Stimulated activated CD4-positive, alpha-beta T cell treated with anti-CD3 and anti-CD28 coated beads, Interleukin-12 subunit alpha, Interleukin-12 subunit beta, amount 100 ng/mL, for 48 hours (primary cell): ENCODE results near the gene STARD3NL.
"Not testable (repeated sequence)": the region's sequence is repeated elsewhere in the genome, so short reads cannot be mapped to it uniquely, and the experiment has no call there.

Source experiments
- DNase-seq, 3 donors: peaks; one replicate each; pipeline ENCODE4 v3.0.0-alpha.2; 2020; ENCODE audit warnings: low read depth in 2 of 3, low spot score in 1 of 3

Gene STARD3NL, protein sequence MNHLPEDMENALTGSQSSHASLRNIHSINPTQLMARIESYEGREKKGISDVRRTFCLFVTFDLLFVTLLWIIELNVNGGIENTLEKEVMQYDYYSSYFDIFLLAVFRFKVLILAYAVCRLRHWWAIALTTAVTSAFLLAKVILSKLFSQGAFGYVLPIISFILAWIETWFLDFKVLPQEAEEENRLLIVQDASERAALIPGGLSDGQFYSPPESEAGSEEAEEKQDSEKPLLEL

DNA sequence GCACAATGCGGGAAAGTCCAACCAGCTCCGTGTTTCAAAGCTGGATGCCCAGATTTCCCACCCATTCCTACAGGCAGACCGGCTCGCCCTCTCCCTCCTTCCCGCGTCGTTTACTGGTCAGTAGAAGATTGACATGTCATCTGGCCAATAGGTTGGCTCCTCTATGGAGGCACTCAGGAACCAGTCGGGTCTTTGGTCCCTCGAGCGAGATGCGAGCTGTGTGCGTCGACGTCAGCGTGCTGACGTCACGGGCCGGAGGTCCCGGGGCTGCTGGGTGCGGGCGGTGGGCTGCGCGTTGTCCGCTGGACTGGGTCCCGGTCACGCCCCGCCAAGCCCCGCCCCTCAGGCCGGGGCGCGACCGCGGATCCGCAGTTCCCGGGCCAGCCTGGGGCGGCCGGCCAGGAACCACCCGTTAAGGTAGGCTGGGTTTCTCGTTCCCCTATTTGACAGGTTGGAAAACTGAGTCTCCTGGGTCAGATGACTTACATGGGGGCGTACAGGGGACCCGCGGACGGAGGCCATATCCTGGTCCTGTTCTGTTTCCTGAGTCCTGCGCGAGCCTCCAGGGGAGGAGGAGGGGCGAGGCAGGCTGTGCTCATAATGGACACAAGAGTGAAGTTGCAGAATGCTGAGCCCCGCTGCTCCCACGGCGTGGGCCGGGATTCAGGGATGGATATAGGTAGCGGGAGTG, at the start of gene STARD3NL:
STARD3NL (plus strand) TSS at position 242 of the 691 bp plus-strand sequence. CDS start 29,260 bp downstream, outside the sequence.
- DNase-seq = peak; percentile 85 to 92 (median 89)

GRCh38 chr7:38129162-38129561, 48.9 kb upstream of the STARD3NL start:
- no peak for DNase-seq

DNA sequence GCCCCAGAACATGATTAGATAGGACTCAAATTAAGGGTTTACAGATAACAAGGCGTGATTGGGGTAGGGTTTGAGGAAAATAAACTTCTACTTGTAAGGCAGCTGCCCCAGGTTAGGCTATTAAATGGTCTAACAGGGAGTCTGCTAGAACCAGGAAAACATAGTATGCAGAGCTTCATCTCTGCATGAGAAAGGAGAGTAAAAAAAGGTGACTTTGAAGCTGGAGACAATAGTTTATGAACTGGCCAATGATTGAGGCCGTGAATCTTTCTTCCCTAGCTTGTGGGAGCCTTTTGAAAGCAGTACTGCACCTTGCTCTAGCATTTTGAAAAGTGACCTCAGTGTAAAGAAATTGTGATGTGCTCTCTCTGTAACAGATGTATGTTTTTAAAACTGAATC, 48.5 kb upstream of the STARD3NL start:
- DNase-seq = no peak

- no peak for DNase-seq
Measured at GRCh38 chr7:38138171-38138570, 39.9 kb upstream of the STARD3NL start.

DNA sequence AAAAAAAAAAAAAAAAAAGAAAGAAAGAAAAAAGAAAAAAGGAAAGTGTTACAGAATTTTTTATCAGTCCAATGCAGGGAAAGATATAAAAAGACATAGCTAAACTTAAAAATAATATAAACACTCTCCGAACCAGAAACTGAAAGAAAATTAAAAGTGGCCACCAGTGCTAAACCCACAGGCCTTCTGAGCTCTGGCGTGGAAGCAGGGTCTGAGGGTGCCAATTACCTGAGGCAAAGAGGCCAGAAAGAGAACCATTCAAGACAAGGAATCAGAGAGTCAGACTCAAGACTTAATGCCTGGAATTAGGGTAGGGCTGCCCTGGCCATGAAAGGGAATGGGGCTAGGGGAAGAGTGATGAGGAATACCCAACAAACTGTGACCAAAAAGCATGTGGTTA, 36.9 kb upstream of the STARD3NL start:
- no peak for DNase-seq

DNA sequence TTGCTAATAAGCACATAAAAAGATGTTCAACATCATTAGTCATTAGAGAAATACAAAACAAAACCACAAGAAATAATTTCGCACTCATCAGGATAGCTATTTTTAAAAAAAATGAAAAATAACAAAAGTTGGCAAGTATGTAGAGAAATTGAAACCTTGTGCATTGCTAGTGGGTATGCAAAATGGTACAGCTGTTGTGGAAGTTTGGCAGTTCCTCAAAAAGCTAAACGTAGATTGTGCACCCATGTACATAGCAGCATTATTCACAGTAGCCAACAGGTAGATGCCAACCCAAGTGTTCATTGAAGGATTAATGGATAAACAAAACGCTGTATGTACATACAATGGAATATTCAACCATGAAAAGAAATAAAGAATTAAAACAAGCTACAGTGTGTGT, 35.3 kb upstream of the STARD3NL start:
- no peak for DNase-seq

- DNase-seq = no peak
Measured at GRCh38 chr7:38147005-38147404, 31.0 kb upstream of the STARD3NL start.

DNA sequence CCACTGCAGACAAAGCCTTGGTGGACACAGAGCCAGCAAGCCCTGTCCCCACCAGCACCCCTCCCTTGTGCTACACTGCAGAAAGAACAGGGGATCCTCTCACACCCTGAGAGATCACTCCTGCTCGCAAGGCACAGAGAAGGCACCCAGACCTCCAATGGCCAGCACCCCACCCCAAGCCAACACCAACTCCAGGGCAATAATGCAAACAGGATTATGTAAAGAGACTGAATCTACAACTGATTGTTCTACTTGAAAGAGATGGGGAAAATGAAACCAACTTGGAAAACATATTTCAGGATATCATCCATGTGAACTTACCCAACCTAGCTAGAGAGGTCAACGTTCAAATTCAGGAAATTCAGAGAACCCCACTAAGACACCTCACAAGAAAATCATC, 26.5 kb upstream of the STARD3NL start:
- no peak for DNase-seq

- DNase-seq = no peak
Measured at GRCh38 chr7:38153515-38153914, 24.5 kb upstream of the STARD3NL start.

- no peak for DNase-seq
Measured at GRCh38 chr7:38154278-38154677, 23.8 kb upstream of the STARD3NL start.

- no peak for DNase-seq
Measured at GRCh38 chr7:38160003-38160571, 18.0 kb upstream of the STARD3NL start.

DNA sequence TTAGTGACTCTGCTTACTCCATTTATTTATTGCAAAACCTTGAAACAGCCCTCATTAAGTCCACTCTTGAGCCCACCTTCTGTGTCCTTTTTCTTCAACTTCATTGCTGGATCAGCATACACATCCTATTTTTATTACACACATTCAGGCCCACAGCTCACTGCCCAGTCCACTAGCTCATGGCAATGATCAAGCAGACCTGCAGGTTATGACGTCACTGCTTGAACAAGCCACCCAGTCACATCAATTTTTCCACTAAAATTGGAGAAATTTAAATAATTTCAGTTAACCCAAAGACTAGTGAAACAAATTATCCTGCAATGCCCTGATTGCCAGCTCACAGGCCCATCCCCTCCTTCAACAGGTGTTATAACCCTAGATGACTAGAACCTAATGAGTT, 16.0 kb upstream of the STARD3NL start:
- DNase-seq = no peak

DNA sequence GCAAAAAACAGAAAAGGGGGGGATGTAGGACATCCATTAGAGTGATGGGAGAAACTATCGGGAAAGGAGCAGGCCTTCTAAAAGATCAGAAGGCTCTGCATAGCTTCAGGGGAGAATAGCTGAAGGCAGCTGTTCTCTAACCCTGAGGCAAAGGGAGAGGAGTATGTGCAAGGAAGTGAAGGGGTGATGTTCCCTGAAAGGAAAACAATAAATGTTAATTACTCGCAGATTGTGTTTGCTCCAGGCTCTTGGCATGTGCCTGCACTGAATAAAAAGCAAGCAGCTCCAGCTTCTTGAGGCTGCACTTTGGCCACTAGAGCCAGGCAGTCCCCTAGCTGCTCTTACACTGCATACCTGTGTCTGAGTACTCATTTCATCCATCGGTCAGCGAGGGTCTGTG, 14.4 kb upstream of the STARD3NL start:
- DNase-seq = no peak

GRCh38 chr7:38168890-38169570, 9.0 kb upstream of the STARD3NL start:
- DNase-seq = no peak

GRCh38 chr7:38169847-38170246, 8.2 kb upstream of the STARD3NL start:
- DNase-seq = no peak

DNA sequence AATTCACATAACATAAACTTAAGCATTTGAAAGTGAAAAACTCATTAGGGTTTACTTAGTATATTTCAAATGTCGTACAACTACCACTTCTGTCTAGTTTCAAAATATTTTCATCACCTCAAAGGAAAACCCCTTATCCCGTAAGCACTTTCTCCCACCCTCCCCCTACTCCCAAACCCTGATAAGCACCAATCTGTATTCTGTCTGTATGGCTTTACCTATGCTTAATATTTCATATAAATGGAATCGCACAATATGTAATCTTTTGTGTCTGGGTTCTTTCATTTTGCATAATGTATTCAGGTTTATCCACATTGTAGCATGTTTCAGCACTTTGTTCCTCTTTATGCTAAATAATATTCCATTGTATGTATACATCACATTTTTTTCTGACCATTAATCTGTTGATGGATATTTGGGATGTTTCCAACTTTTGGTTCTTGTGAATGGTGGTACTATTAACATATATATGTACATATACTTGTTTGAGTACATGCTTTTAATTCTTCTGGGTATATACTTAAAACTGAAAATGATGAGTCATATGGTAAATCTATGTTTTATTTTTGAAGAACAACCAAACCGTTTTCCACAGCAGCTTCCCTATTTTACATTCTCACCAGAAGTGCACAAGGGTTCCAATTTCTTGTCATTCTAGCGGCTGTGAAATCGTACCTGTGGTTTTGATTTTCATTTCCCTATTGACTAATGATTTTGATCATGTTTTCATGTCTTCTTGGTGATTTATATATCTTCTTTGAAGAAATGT, 6.2 kb upstream of the STARD3NL start:
- DNase-seq = peak in 1 of 3 donors; percentile 14

GRCh38 chr7:38175547-38175946, 2.5 kb upstream of the STARD3NL start:
- not testable (repeated sequence) for DNase-seq

DNA sequence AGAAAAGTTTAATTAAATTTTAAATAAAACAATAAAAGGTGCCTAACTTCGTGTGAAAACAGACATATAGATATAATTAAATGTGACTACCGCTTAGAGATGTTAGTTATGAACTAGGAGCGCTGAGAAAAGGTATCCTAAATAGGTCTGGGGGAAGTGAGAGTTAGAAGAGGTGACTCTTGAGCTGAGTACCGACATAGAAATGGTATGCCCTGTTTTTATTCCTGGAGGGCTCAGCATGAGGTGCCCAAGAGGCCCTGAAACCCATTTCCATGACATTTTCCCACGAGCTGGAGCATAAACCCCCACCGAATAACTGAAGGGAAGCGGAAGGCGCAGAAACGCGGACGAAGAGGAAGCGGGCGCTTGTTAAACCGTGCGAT, 433 bp upstream of the STARD3NL start:
- no peak for DNase-seq

DNA sequence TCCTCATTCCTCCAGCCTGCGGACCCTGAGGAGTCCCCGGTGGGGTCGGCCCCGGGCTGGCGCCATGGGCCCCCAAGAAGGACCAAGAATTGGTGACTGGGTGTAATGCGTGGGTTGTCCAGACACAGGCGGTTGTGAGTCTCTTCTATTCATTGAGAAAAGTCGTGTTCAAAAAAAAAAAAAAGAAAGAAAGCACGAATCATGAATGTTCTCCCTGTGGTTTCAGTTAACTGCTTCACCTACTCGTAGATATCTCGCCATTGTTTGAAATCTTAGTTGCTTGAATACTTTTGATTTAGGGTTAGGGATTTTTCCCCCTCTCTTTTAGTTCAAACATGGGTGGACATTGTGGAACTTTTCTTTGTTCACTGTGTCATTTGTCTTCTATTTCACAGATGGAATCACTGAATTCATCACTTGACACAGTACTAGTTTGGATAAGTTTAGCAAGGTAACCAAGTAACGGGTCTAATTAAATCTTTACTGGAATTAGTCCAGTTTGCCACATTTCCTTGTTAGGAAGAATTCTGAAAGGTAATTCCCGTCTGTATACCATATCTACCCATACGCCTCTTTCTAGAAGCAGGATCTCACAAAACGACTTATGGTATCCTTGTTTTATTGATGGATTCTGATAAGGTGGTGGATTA, 775 bp downstream of the STARD3NL start:
- DNase-seq = no peak

GRCh38 chr7:38179776-38180226, 1.8 kb downstream of the STARD3NL start:
- DNase-seq = no peak

DNA sequence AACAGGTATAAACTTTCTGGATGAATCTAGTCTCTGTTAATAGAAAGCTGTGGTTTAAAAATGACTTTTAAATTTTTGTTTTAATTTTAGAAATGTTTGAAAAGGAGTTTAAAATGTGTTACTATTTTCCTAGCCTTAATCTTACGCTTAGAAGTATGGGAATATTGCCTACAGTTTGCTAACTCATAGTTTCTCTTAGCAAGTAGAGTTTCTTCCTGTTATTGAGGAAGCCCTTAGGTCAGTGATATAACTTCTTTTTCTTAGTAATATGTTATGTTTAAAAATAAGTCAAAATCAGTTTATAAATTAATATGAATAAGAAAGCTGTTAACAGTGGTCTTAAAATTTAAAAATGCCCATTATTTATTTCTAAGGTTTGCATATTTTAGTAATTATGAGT, 3.1 kb downstream of the STARD3NL start:
- no peak for DNase-seq
